Common myeloid progenitor, CD34-positive (primary cell): ENCODE measurements around the gene MYO10.

ENCODE experiments used
- CTCF ChIA-PET: fragments of 350-600 bp; sonication (Branson Sonifier 250); formaldehyde crosslinking; loops from one replicate; lab custom pipeline; 2021; ENCODE audit warnings: antibody characterized with exemption; lab: Charles Lee
- POLR2A ChIA-PET: fragments of 350-600 bp; sonication (Branson Sonifier 250); formaldehyde crosslinking; loops from one replicate; lab custom pipeline; 2021; ENCODE audit warnings: antibody characterized with exemption; lab: Charles Lee
- DNase-seq, 3 donors: peaks; one replicate each; pipeline versions ENCODE4 v3.0.0 to v3.0.0-alpha.2; 2013
- H3K27ac ChIP-seq, 2 experiments: 1 replicate in 1 of 2; 2 replicates in 1 of 2; pipeline ENCODE4 v1.7.0; 2013; ENCODE audit warnings: inconsistent platforms in 2 of 2, low read length in 2 of 2, mild to moderate bottlenecking in 2 of 2, low read depth in 1 of 2, moderate library complexity in 1 of 2; ENCODE audit not compliant: severe bottlenecking in 2 of 2, insufficient read depth in 1 of 2, poor library complexity in 1 of 2
- H3K27me3 ChIP-seq, 5 experiments: replicated peaks in 2 of 5; 1 replicate in 3 of 5; 2 replicates in 2 of 5; pipeline versions ENCODE4 v1.6.1 to v1.7.0; 2013; ENCODE audit warnings: low read length in 4 of 5, mild to moderate bottlenecking in 2 of 5, moderate library complexity in 2 of 5, inconsistent platforms in 1 of 5; ENCODE audit not compliant: insufficient read depth in 5 of 5, control insufficient read depth in 4 of 5
- H3K36me3 ChIP-seq, 4 experiments: 1 replicate in 2 of 4; 2 replicates in 2 of 4; pipeline versions ENCODE4 v1.6.1 to v1.7.0; 2013; ENCODE audit warnings: low read length in 3 of 4, control low read depth in 1 of 4, mild to moderate bottlenecking in 1 of 4; ENCODE audit not compliant: control insufficient read depth in 4 of 4, insufficient read depth in 4 of 4
- H3K4me1 ChIP-seq, 4 experiments: 1 replicate in 3 of 4; 2 replicates in 1 of 4; pipeline versions ENCODE4 v1.6.1 to v1.7.1; 2013; ENCODE audit warnings: low read length in 3 of 4, mild to moderate bottlenecking in 3 of 4, control low read depth in 1 of 4, inconsistent platforms in 1 of 4, moderate library complexity in 1 of 4; ENCODE audit not compliant: control insufficient read depth in 4 of 4, insufficient read depth in 4 of 4; ENCODE audit errors: control extremely low read depth in 1 of 4
- H3K4me3 ChIP-seq, 7 experiments: 1 replicate in 4 of 7; 2 replicates in 3 of 7; pipeline versions ENCODE4 v1.5.1 to v1.7.0; 2013; ENCODE audit warnings: mild to moderate bottlenecking in 7 of 7, low read length in 6 of 7, moderate library complexity in 6 of 7, inconsistent platforms in 2 of 7, low read depth in 2 of 7, control low read depth in 1 of 7; ENCODE audit not compliant: insufficient read depth in 4 of 7, control insufficient read depth in 1 of 7; ENCODE audit errors: extremely low read depth in 1 of 7
- H3K9me3 ChIP-seq, 5 experiments: 1 replicate in 4 of 5; 2 replicates in 1 of 5; pipeline versions ENCODE4 v1.6.1 to v1.7.1; 2013; ENCODE audit warnings: low read length in 4 of 5, mild to moderate bottlenecking in 2 of 5, inconsistent platforms in 1 of 5, low read depth in 1 of 5, moderate library complexity in 1 of 5; ENCODE audit not compliant: control insufficient read depth in 4 of 5, insufficient read depth in 2 of 5; ENCODE audit errors: control extremely low read depth in 1 of 5
- WGBS: methylation state at CpG from one replicate; pipeline ENCODE4 v1.1.5; 2013; ENCODE audit not compliant: insufficient coverage; 5-methylcytosine and 5-hydroxymethylcytosine counted together

Gene MYO10

DNA sequence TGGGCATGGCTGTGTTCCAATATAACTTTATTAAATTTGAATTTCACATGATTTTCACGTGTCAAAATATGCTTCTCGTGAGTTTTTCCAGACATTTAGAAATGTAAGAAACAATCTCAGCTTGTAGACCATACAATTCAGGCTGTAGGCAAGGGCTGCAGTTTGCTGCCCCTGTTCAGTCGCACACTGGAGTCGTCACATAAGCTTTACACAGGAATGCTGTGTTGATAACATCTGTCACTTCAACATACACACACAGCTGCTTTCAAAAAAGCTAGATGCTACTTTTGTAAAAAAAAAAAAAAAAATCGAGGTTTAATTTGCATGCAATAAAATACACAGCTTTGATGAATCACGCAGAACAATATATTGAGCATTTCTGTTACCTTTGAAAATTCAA is 77.9 kb downstream of the MYO10 start:
- WGBS: 96% methylated on average over 4 of the region's 6 CpGs
- H3K27ac ChIP-seq: no peak overlapping the region
- H3K4me1 ChIP-seq: no peaks in the 10 kb centered on the region
- no peaks in the 10 kb centered on the region for H3K36me3 ChIP-seq
- DNase-seq: no peak
- peaks cover 0 to 6% (median 2%) of the 10 kb centered on the region in 5 experiments for H3K9me3 ChIP-seq
- no peak overlapping the region for H3K4me3 ChIP-seq
- H3K27me3 ChIP-seq: no peaks in the 10 kb centered on the region
- CTCF ChIA-PET: no interaction called here
- POLR2A ChIA-PET: no interaction called here

- no peak for DNase-seq
- Histone ChIP-seq H3K4me3 (no peak overlapping the region), H3K4me1 (no peaks in the 10 kb centered on the region), H3K27me3 (no peaks in the 10 kb centered on the region), H3K9me3 (peaks cover 0 to 6% (median 2%) of the 10 kb centered on the region in 5 experiments), H3K36me3 (no peaks in the 10 kb centered on the region), H3K27ac (no peak overlapping the region)
- ChIA-PET CTCF (no interaction called here), POLR2A (no interaction called here)
- WGBS: 100% methylated on average over 4 of the region's 4 CpGs
Observed at GRCh38 chr5:16857635-16858034, 78.5 kb downstream of the MYO10 start.

DNA sequence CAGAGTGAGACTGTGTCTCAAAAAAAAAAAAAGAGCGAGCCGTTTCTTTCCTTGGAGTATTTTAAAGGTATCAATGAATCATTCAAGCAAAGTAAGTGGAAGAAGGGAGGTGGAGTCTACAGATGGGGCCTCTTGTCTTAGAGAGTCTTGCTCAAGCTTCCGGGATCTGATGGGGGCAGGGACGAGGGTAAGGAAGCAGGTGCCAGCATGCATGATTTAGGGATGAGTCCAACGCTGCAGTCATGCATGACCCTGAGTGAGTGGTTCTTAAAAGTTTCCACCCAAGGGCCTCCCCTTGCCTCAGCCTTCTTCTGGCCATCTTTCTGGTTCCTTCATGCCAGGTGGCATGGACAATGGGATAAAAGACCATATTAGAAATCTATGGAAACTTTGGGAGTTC is 79.6 kb downstream of the MYO10 start:
- 76% methylated on average over 2 of the region's 5 CpGs for WGBS
- POLR2A ChIA-PET: no interaction called here
- no peaks in the 10 kb centered on the region for H3K27me3 ChIP-seq
- H3K36me3 ChIP-seq: no peaks in the 10 kb centered on the region
- H3K9me3 ChIP-seq: peaks cover 0 to 6% (median 2%) of the 10 kb centered on the region in 5 experiments
- no peak overlapping the region for H3K4me3 ChIP-seq
- no peak overlapping the region for H3K27ac ChIP-seq
- no peaks in the 10 kb centered on the region for H3K4me1 ChIP-seq
- DNase-seq: no peak
- CTCF ChIA-PET: interaction anchor here (0.6 to 1.1 kb wide), 2 partner anchors 9 to 945 kb away, joined by 3 to 4 read pairs; no protein-coding TSS in a partner anchor

DNA sequence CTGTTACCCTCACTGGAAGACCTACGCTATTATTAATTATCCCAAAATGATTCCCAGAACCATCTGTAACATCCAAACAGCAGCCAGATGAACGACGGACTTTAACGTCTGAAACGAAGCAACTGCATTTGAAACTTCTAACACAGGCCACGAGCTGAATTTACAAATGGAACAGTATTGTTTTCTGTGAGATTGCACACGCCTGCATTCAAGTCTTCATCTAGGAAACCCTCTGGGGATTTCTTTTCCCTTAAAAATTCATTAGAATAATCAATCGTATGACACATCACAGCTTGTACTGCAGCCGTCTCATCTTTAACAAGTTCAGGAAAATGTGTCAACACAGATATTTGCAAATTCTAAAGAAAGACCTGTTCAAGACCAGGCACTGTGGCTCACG is 80.2 kb downstream of the MYO10 start:
- 96% methylated on average over 10 of the region's 10 CpGs for WGBS
- H3K4me3 ChIP-seq: no peak overlapping the region
- CTCF ChIA-PET: interaction anchor here (0.6 to 1.1 kb wide), 2 partner anchors 8 to 946 kb away, joined by 3 to 4 read pairs; no protein-coding TSS in a partner anchor
- POLR2A ChIA-PET: no interaction called here
- no peaks in the 10 kb centered on the region for H3K4me1 ChIP-seq
- H3K36me3 ChIP-seq: no peaks in the 10 kb centered on the region
- DNase-seq: no peak
- H3K9me3 ChIP-seq: peaks cover 0 to 6% (median 2%) of the 10 kb centered on the region in 5 experiments
- no peaks in the 10 kb centered on the region for H3K27me3 ChIP-seq
- no peak overlapping the region for H3K27ac ChIP-seq

DNA sequence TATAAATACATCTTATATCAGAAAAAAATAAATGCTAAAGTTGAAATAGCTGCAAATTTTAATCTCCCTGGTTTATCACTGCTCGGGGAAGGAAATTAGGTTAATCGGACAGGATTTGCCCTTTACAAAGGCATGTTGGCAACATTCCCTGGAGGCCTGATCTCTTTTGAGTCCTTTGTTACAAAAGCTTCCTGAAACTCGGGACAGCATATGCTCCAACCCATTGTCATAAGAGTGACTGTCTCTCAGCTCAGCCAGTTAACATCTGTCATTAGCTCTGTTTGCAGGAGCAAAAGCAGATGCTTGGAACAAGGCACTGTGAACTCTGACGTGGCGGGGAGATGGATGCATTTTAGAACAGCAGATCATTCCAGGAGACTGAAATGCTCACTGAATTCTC is 80.6 kb downstream of the MYO10 start:
- H3K9me3 ChIP-seq: peaks cover 0 to 6% (median 2%) of the 10 kb centered on the region in 5 experiments
- no peak overlapping the region for H3K27ac ChIP-seq
- WGBS: 90% methylated on average over 5 of the region's 5 CpGs

DNA sequence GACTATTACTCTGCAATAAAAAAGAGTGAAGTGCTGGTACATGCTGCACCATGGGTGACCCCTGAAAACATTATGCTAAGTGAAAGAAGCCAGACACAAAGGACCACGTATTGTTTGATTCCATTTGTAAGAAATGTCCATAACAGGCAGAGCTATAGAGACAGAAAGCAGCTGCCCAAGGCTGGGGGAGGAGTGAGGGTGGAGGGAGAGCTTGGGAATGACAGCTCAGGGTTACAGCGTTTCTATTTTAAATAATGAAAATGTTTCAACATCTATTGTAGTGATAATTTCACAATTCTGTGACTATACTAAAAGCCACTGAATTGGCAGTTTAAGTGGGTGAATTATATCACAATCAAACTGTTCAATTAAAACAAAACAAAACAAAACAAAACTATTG is 81.7 kb downstream of the MYO10 start:
- ChIA-PET CTCF (no interaction called here), POLR2A (no interaction called here)
- Histone ChIP-seq H3K4me1 (no peaks in the 10 kb centered on the region), H3K27ac (no peak overlapping the region), H3K36me3 (no peaks in the 10 kb centered on the region), H3K9me3 (peaks cover 0 to 6% (median 2%) of the 10 kb centered on the region in 5 experiments), H3K4me3 (no peak overlapping the region), H3K27me3 (no peaks in the 10 kb centered on the region)
- no peak for DNase-seq
- 90% methylated on average over 1 of the region's 2 CpGs for WGBS

More for the DNA sequence above, 80.6 kb downstream of the MYO10 start:
- Histone ChIP-seq H3K4me3 (no peak overlapping the region), H3K36me3 (no peaks in the 10 kb centered on the region), H3K4me1 (no peaks in the 10 kb centered on the region), H3K27me3 (no peaks in the 10 kb centered on the region)
- ChIA-PET CTCF (interaction anchor here (1.1 kb wide), 1 partner anchor 8 kb away, joined by 3 read pairs; no protein-coding TSS in a partner anchor), POLR2A (no interaction called here)
- DNase-seq: no peak

GRCh38 chr5:16853518-16853917 is 82.6 kb downstream of the MYO10 start:
- Histone ChIP-seq H3K4me1 (no peaks in the 10 kb centered on the region), H3K4me3 (no peak overlapping the region), H3K27me3 (no peaks in the 10 kb centered on the region), H3K9me3 (no peaks in the 10 kb centered on the region), H3K36me3 (no peaks in the 10 kb centered on the region), H3K27ac (no peak overlapping the region)
- POLR2A ChIA-PET: no interaction called here
- CTCF ChIA-PET: no interaction called here
- no peak for DNase-seq
- WGBS: 92% methylated on average over 4 of the region's 4 CpGs
